GM21737 (cell line): ENCODE results near the gene CYS1.
"Not testable (repeated sequence)": the region's sequence is repeated elsewhere in the genome, so short reads cannot be mapped to it uniquely, and the experiment has no call there.

Experiments used
- ATAC-seq: cut with Tn5 transposase; IDR thresholded peaks from one replicate; pipeline ENCODE4 v1.9.1; 2021; ENCODE audit warnings: mild to moderate bottlenecking, moderate library complexity; ENCODE audit not compliant: unreplicated experiment

The CYS1 gene

GRCh38 chr2:10079870-10080535, at the start of gene CYS1:
Gene CYS1 (minus strand): TSS chr2:10080411. CDS start chr2:10080223, 188 bp downstream.
- ATAC-seq = peak; percentile 41

GRCh38 chr2:10129490-10129889, 49.3 kb upstream of the CYS1 start:
- ATAC-seq = no peak

GRCh38 chr2:10128420-10128819, 48.2 kb upstream of the CYS1 start:
- ATAC-seq = no peak

GRCh38 chr2:10126632-10127026, 46.4 kb upstream of the CYS1 start:
- ATAC-seq = no peak

- no peak for ATAC-seq
These were observed 45.8 kb upstream of the CYS1 start for GRCh38 chr2:10125842-10126631.

- ATAC-seq = no peak
These were observed 44.4 kb upstream of the CYS1 start for GRCh38 chr2:10124538-10125045.

- no peak for ATAC-seq
These were observed 43.1 kb upstream of the CYS1 start for GRCh38 chr2:10123281-10123680.

- ATAC-seq = peak; percentile 68
These were observed 42.5 kb upstream of the CYS1 start, which contains the start of gene RRM2 for GRCh38 chr2:10122500-10123280. Gene RRM2 (plus strand): TSS chr2:10122739. CDS start chr2:10122799, 60 bp downstream.

- ATAC-seq = no peak
These were observed 40.8 kb upstream of the CYS1 start for GRCh38 chr2:10120877-10121574.

GRCh38 chr2:10120158-10120876, 40.1 kb upstream of the CYS1 start:
- peak; percentile 48 for ATAC-seq

GRCh38 chr2:10119601-10120157, 39.5 kb upstream of the CYS1 start:
- no peak for ATAC-seq

GRCh38 chr2:10119027-10119325, 38.8 kb upstream of the CYS1 start:
- ATAC-seq = no peak

- ATAC-seq = no peak
These were observed 29.1 kb upstream of the CYS1 start for GRCh38 chr2:10109311-10109710.

- ATAC-seq = not testable (repeated sequence)
These were observed 24.7 kb upstream of the CYS1 start for GRCh38 chr2:10104906-10105305.

GRCh38 chr2:10103179-10103578, 23.0 kb upstream of the CYS1 start:
- no peak for ATAC-seq

- ATAC-seq = no peak
These were observed 21.3 kb upstream of the CYS1 start for GRCh38 chr2:10101491-10101890.

- peak; percentile 72 for ATAC-seq
These were observed 17.3 kb upstream of the CYS1 start for GRCh38 chr2:10097352-10098148.

- no peak for ATAC-seq
These were observed 16.4 kb upstream of the CYS1 start for GRCh38 chr2:10096641-10097040.

GRCh38 chr2:10095175-10095574, 15.0 kb upstream of the CYS1 start:
- ATAC-seq = no peak
